H9 (cell line): Measurements from ENCODE around the gene ACSF3. TPM values are rescaled to one million over a fixed set of nuclear protein-coding genes. Genes with fewer than 3 reads are reported as not detected.

Source experiments
- DNase-seq: peaks from one replicate; pipeline ENCODE4 v3.0.0-alpha.2; 2017
- H2AFZ ChIP-seq: one replicate; pipeline ENCODE4 v1.6.1; 2013; ENCODE audit warnings: mild to moderate bottlenecking, low read length, control low read depth, moderate library complexity
- H2AK5ac ChIP-seq: 2 replicates; pipeline ENCODE4 v1.6.1; 2013; ENCODE audit warnings: low read length, control low read depth, mixed read lengths; ENCODE audit not compliant: insufficient read length
- H2BK120ac ChIP-seq: one replicate; pipeline ENCODE4 v1.6.1; 2013; ENCODE audit warnings: low read depth, mild to moderate bottlenecking, low read length, control low read depth, inconsistent platforms; ENCODE audit not compliant: poor library complexity, severe bottlenecking
- H2BK12ac ChIP-seq: 2 replicates; pipeline ENCODE4 v1.6.1; 2013; ENCODE audit warnings: low read length, control low read depth, mixed read lengths, low read depth; ENCODE audit not compliant: insufficient read length
- H2BK15ac ChIP-seq: 2 replicates; pipeline ENCODE4 v1.6.1; 2013; ENCODE audit warnings: low read depth, low read length, control low read depth
- H2BK20ac ChIP-seq: one replicate; pipeline ENCODE4 v1.6.1; 2013; ENCODE audit warnings: low read depth, mild to moderate bottlenecking, low read length, control low read depth, inconsistent platforms; ENCODE audit not compliant: poor library complexity, severe bottlenecking
- H2BK5ac ChIP-seq: 2 replicates; pipeline ENCODE4 v1.6.1; 2013; ENCODE audit warnings: low read length, control low read depth, mixed read lengths; ENCODE audit not compliant: insufficient read length
- H3K14ac ChIP-seq: 2 replicates; pipeline ENCODE4 v1.6.1; 2013; ENCODE audit warnings: low read length, control low read depth; ENCODE audit not compliant: insufficient read depth
- H3K18ac ChIP-seq: 2 replicates; pipeline ENCODE4 v1.6.1; 2013; ENCODE audit warnings: low read depth, mild to moderate bottlenecking, mixed read lengths, low read length, control low read depth; ENCODE audit not compliant: insufficient read length
- H3K23ac ChIP-seq: 2 replicates; pipeline ENCODE4 v1.6.1; 2013; ENCODE audit warnings: low read length, control low read depth, mixed read lengths, low read depth; ENCODE audit not compliant: insufficient read length
- H3K23me2 ChIP-seq: 2 replicates; pipeline ENCODE4 v1.6.1; 2013; ENCODE audit warnings: low read depth, mild to moderate bottlenecking, mixed read lengths, low read length, control low read depth; ENCODE audit not compliant: insufficient read length, poor library complexity, severe bottlenecking
- H3K27ac ChIP-seq: 2 replicates; pipeline ENCODE4 v1.5.1; 2013; ENCODE audit warnings: low read length, control low read depth, mixed read lengths, low read depth; ENCODE audit not compliant: insufficient read length
- H3K27me3 ChIP-seq: 2 replicates; pipeline ENCODE4 v1.6.1; 2013; ENCODE audit warnings: low read length, control low read depth, inconsistent platforms; ENCODE audit not compliant: insufficient read depth
- H3K4ac ChIP-seq: 2 replicates; pipeline ENCODE4 v1.6.1; 2013; ENCODE audit warnings: low read depth, mild to moderate bottlenecking, control low read depth, inconsistent platforms, low read length, moderate library complexity
- H3K4me1 ChIP-seq: 2 replicates; pipeline ENCODE4 v1.6.1; 2013; ENCODE audit warnings: low read length, control low read depth, inconsistent platforms; ENCODE audit not compliant: insufficient read depth
- H3K4me2 ChIP-seq: 2 replicates; pipeline ENCODE4 v1.6.1; 2013; ENCODE audit warnings: low read length, control low read depth, mixed read lengths; ENCODE audit not compliant: insufficient read length, insufficient read depth
- H3K56ac ChIP-seq: 2 replicates; pipeline ENCODE4 v1.6.1; 2013; ENCODE audit warnings: low read depth, mild to moderate bottlenecking, mixed read lengths, low read length, control low read depth; ENCODE audit not compliant: insufficient read length
- H3K79me1 ChIP-seq: 2 replicates; pipeline ENCODE4 v1.6.1; 2013; ENCODE audit warnings: low read depth, mild to moderate bottlenecking, moderate library complexity, low read length, control low read depth, inconsistent platforms; ENCODE audit not compliant: insufficient read depth, poor library complexity, severe bottlenecking
- H3K79me2 ChIP-seq: 2 replicates; pipeline ENCODE4 v1.6.1; 2013; ENCODE audit warnings: low read length, control low read depth, inconsistent platforms; ENCODE audit not compliant: insufficient read depth
- H3K9ac ChIP-seq: 2 replicates; pipeline ENCODE4 v1.6.1; 2013; ENCODE audit warnings: low read length, control low read depth, mixed read lengths; ENCODE audit not compliant: insufficient read length; ENCODE audit errors: extremely low read depth
- H3K9me3 ChIP-seq: one replicate; pipeline ENCODE4 v1.6.1; 2013; ENCODE audit warnings: low read depth, low read length, inconsistent platforms; ENCODE audit not compliant: control insufficient read depth
- H3T11ph ChIP-seq: one replicate; pipeline ENCODE4 v1.6.1; 2013; ENCODE audit warnings: mild to moderate bottlenecking, low read length, control low read depth, inconsistent platforms
- H4K20me1 ChIP-seq: one replicate; pipeline ENCODE4 v1.6.1; 2013; ENCODE audit not compliant: control insufficient read depth, insufficient read length, insufficient read depth
- H4K5ac ChIP-seq: 2 replicates; pipeline ENCODE4 v1.6.1; 2013; ENCODE audit warnings: low read depth, mild to moderate bottlenecking, mixed read lengths, low read length, control low read depth; ENCODE audit not compliant: insufficient read length
- H4K8ac ChIP-seq: replicated peaks from 2 replicates; pipeline ENCODE4 v1.6.1; 2013; ENCODE audit warnings: low read length, control low read depth, mixed read lengths, low read depth; ENCODE audit not compliant: insufficient read length
- H4K91ac ChIP-seq: 2 replicates; pipeline ENCODE4 v1.6.1; 2013; ENCODE audit warnings: low read depth, mild to moderate bottlenecking, moderate library complexity, mixed read lengths, low read length, control low read depth; ENCODE audit not compliant: insufficient read length
- H3K27ac Mint-ChIP-seq, 3 experiments: 2 replicates in 2 of 3; 3 replicates in 1 of 3; pipeline ENCODE4 v1.8.0; 2020 to 2021; ENCODE audit warnings: mixed read lengths in 3 of 3, mild to moderate bottlenecking in 1 of 3, moderate library complexity in 1 of 3
- H3K27me3 Mint-ChIP-seq: 2 replicates; pipeline ENCODE4 v1.8.0; 2021; ENCODE audit warnings: low read depth, mild to moderate bottlenecking, moderate library complexity, mixed read lengths
- H3K36me3 Mint-ChIP-seq, 3 experiments: 2 replicates in 2 of 3; 3 replicates in 1 of 3; pipeline ENCODE4 v1.8.0; 2020 to 2021; ENCODE audit warnings: low read depth in 3 of 3, mixed read lengths in 3 of 3; ENCODE audit not compliant: insufficient read depth in 1 of 3
- H3K4me1 Mint-ChIP-seq, 2 experiments: 2 replicates each; pipeline ENCODE4 v1.8.0; 2020; ENCODE audit warnings: mixed read lengths in 2 of 2
- H3K4me3 Mint-ChIP-seq, 2 experiments: 2 replicates in 1 of 2; 3 replicates in 1 of 2; pipeline ENCODE4 v1.8.0; 2020 to 2021; ENCODE audit warnings: mild to moderate bottlenecking in 2 of 2, mixed read lengths in 2 of 2, moderate library complexity in 1 of 2
- H3K9me3 Mint-ChIP-seq, 2 experiments: 2 replicates in 1 of 2; 3 replicates in 1 of 2; pipeline ENCODE4 v1.8.0; 2020; ENCODE audit warnings: mild to moderate bottlenecking in 2 of 2, mixed read lengths in 2 of 2, moderate library complexity in 1 of 2
- WGBS: extraction: QIAGEN DNeasy Blood & Tissue Kit; methylation state at CpG from one replicate; pipeline ENCODE4 v1.1.7; 2013; ENCODE audit warnings: missing lambda C conversion rate, low lambda C conversion rate, mixed read lengths; ENCODE audit not compliant: insufficient read length; ENCODE audit errors: extremely low coverage; 5-methylcytosine and 5-hydroxymethylcytosine counted together
- total RNA-seq: library from RNA; stranded (reverse); gene quantifications from 2 replicates; pipeline ENCODE4 v1.2.1, GENCODE V29; 2021
- TF ChIP-seq, protein P1 (sequence below): fragments of 200-600 bp; sonication (generic); conservative IDR thresholded peaks from 3 replicates; pipeline ENCODE4 v1.8.0; 2021; ENCODE audit warnings: antibody characterized with exemption, mild to moderate bottlenecking

Gene ACSF3
- total RNA-seq, 1 experiment from 2014 or later: 31.3 TPM

DNA sequence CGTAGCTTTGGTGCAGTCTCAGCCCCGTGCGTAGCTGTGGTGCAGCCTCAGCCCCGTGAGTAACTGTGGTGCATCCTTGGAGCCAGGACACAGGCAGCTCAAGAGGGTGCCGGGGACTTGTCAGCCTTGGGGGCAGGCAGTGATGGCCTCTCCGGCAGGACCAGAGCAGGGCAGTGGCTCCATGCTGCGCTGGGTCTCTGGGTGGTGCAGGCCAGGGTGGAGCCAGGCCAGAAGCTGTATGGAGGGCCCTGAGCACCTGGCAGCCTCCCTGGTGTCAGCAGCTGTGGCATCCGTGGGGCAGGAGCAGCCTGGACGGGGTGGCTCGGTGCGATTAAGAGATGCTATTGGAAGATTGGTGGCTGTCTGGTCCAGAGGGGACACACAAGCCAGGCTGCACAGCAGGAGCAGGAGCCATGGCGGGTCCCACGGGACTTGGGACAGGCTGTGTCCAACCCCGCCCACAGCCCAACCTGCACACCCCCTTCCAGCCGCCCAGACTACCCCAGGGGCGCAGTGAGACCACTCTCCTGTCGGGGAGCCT is 49.6 kb downstream of the ACSF3 start:
- H2BK5ac ChIP-seq: no peak overlapping the region
- H4K5ac ChIP-seq: no peak overlapping the region
- H3K79me1 ChIP-seq: no peaks in the 10 kb centered on the region
- peaks cover 13 to 31% (median 29%) of the 10 kb centered on the region in 3 experiments for H3K36me3 Mint-ChIP-seq
- peaks cover 0 to 8% of the 10 kb centered on the region in 2 experiments; a peak in 2 of 5 replicates for H3K9me3 Mint-ChIP-seq
- TF ChIP-seq, protein P1, sequence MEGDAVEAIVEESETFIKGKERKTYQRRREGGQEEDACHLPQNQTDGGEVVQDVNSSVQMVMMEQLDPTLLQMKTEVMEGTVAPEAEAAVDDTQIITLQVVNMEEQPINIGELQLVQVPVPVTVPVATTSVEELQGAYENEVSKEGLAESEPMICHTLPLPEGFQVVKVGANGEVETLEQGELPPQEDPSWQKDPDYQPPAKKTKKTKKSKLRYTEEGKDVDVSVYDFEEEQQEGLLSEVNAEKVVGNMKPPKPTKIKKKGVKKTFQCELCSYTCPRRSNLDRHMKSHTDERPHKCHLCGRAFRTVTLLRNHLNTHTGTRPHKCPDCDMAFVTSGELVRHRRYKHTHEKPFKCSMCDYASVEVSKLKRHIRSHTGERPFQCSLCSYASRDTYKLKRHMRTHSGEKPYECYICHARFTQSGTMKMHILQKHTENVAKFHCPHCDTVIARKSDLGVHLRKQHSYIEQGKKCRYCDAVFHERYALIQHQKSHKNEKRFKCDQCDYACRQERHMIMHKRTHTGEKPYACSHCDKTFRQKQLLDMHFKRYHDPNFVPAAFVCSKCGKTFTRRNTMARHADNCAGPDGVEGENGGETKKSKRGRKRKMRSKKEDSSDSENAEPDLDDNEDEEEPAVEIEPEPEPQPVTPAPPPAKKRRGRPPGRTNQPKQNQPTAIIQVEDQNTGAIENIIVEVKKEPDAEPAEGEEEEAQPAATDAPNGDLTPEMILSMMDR: no peak
- H2BK15ac ChIP-seq: no peak overlapping the region
- no peak overlapping the region for H3K14ac ChIP-seq
- H4K20me1 ChIP-seq: no peaks in the 10 kb centered on the region
- H3K27me3 ChIP-seq: no peaks in the 10 kb centered on the region
- H2BK120ac ChIP-seq: no peak overlapping the region
- no peak overlapping the region for H3K18ac ChIP-seq
- WGBS: no CpG with 5 or more reads among the region's 17 CpGs
- no peak overlapping the region for H3T11ph ChIP-seq
- no peak overlapping the region for H4K8ac ChIP-seq
- no peak overlapping the region for H4K91ac ChIP-seq
- no peak overlapping the region for H2AK5ac ChIP-seq
- no peak overlapping the region for H2BK20ac ChIP-seq
- no peaks in the 10 kb centered on the region for H3K4me1 ChIP-seq
- DNase-seq: no peak
- H3K4me3 Mint-ChIP-seq: no peak overlapping the region
- H3K79me2 ChIP-seq: no peaks in the 10 kb centered on the region
- no peak overlapping the region for H2BK12ac ChIP-seq
- H3K4me2 ChIP-seq: no peak overlapping the region
- no peaks in the 10 kb centered on the region for H3K4me1 Mint-ChIP-seq
- H3K9ac ChIP-seq: no peak overlapping the region
- no peaks in the 10 kb centered on the region for H3K9me3 ChIP-seq
- no peak overlapping the region for H3K56ac ChIP-seq
- H3K27ac ChIP-seq: no peak overlapping the region
- H3K23ac ChIP-seq: no peak overlapping the region
- no peak overlapping the region for H3K27ac Mint-ChIP-seq
- no peaks in the 10 kb centered on the region for H3K23me2 ChIP-seq
- H2AFZ ChIP-seq: no peak overlapping the region
- no peak overlapping the region for H3K4ac ChIP-seq
- no peaks in the 10 kb centered on the region; the same call in 1 of the 2 replicates for H3K27me3 Mint-ChIP-seq
